Kidney glomerular epithelial cell (primary cell): ENCODE measurements around the gene LRRC32.

Source experiments
- DNase-seq: peaks from one replicate; lab custom pipeline; 2025; lab: John Stamatoyannopoulos, UW

The LRRC32 gene

GRCh38 chr11:76663912-76664440, 6.6 kb downstream of the LRRC32 start:
- DNase-seq, result no peak

GRCh38 chr11:76663486-76663810, 7.1 kb downstream of the LRRC32 start:
- DNase-seq, result no peak

- DNase-seq, result no peak
Measured at GRCh38 chr11:76662656-76663485, 7.7 kb downstream of the LRRC32 start.

- DNase-seq, result no peak
Measured at GRCh38 chr11:76661834-76662434, 8.6 kb downstream of the LRRC32 start.

- no peak for DNase-seq
Measured at GRCh38 chr11:76661306-76661751, 9.2 kb downstream of the LRRC32 start.

- no peak for DNase-seq
Measured at GRCh38 chr11:76660533-76661305, 9.8 kb downstream of the LRRC32 start.

GRCh38 chr11:76659672-76660532, 10.6 kb downstream of the LRRC32 start:
- no peak for DNase-seq

- no peak for DNase-seq
Measured at GRCh38 chr11:76658651-76659650, 11.6 kb downstream of the LRRC32 start.

- DNase-seq, result no peak
Measured at GRCh38 chr11:76658231-76658630, 12.3 kb downstream of the LRRC32 start.

GRCh38 chr11:76657187-76658170, 13.1 kb downstream of the LRRC32 start:
- DNase-seq, result no peak

- DNase-seq, result no peak
Measured at GRCh38 chr11:76656571-76657081, 13.9 kb downstream of the LRRC32 start.

- DNase-seq, result no peak
Measured at GRCh38 chr11:76656050-76656531, 14.5 kb downstream of the LRRC32 start.

GRCh38 chr11:76655501-76656049, 15.0 kb downstream of the LRRC32 start:
- no peak for DNase-seq

- DNase-seq, result no peak
Measured at GRCh38 chr11:76654980-76655379, 15.6 kb downstream of the LRRC32 start.

- no peak for DNase-seq
Measured at GRCh38 chr11:76654298-76654851, 16.2 kb downstream of the LRRC32 start.

GRCh38 chr11:76653674-76654284, 16.8 kb downstream of the LRRC32 start:
- no peak for DNase-seq

GRCh38 chr11:76653012-76653673, 17.4 kb downstream of the LRRC32 start:
- no peak for DNase-seq
